ENCODE results near the gene FGFR3. TPM values are rescaled to one million over a fixed set of nuclear protein-coding genes. Genes with fewer than 3 reads are reported as not detected.

FGFR3 gene
- total RNA-seq, 6 donors from 2014 or later: 18.5 to 92.2 (median 24.4) TPM

GRCh38 chr4:1770791-1771231 lies 22.3 kb upstream of the FGFR3 start:
- Histone ChIP-seq H3K9me3 (no peaks in the 10 kb centered on the region), H3K4me3 (no peak overlapping the region), H3K27me3 (peaks cover 0 to 11% (median 1%) of the 10 kb centered on the region in 4 donors), H3K27ac (no peak overlapping the region), H3K4me1 (peaks cover 17 to 52% (median 42%) of the 10 kb centered on the region in 4 donors), H3K36me3 (no peaks in the 10 kb centered on the region)
- 82 to 100% methylated on average over 1 to 8 of the region's 11 CpGs for WGBS, 2 donors
- ATAC-seq (ENCODE audit: low FRiP score in 2 of 2) (no peak), DNase-seq (no peak)
- TF ChIP-seq EP300 (IDR thresholded peaks at IDR 0.05): no peak
- no peak for TF ChIP-seq POLR2AphosphoS5 (IDR thresholded peaks at IDR 0.05)
- no peak for TF ChIP-seq POLR2A (IDR thresholded peaks at IDR 0.05)
- no peak for TF ChIP-seq CTCF (IDR thresholded peaks at IDR 0.05)

GRCh38 chr4:1771555-1772305 lies 21.4 kb upstream of the FGFR3 start:
- TF ChIP-seq EP300 (IDR thresholded peaks at IDR 0.05) (no peak), POLR2A (IDR thresholded peaks at IDR 0.05) (no peak), CTCF (IDR thresholded peaks at IDR 0.05) (no peak), POLR2AphosphoS5 (IDR thresholded peaks at IDR 0.05) (no peak)
- 41 to 63% methylated on average over 5 to 24 of the region's 28 CpGs for WGBS, 2 donors
- Histone ChIP-seq H3K4me3 (no peak overlapping the region), H3K9me3 (no peaks in the 10 kb centered on the region), H3K4me1 (peaks cover 9 to 42% (median 33%) of the 10 kb centered on the region in 4 donors), H3K36me3 (no peaks in the 10 kb centered on the region), H3K27ac (no peak overlapping the region), H3K27me3 (peaks cover 0 to 8% (median under 1%) of the 10 kb centered on the region in 4 donors)
- no peak for ATAC-seq (ENCODE audit: low FRiP score in 2 of 2)
- DNase-seq: no peak

- DNase-seq: no peak
Measured at GRCh38 chr4:1772853-1773538, 20.1 kb upstream of the FGFR3 start.

GRCh38 chr4:1773754-1774153 lies 19.3 kb upstream of the FGFR3 start:
- Histone ChIP-seq H3K9me3 (no peaks in the 10 kb centered on the region), H3K27ac (no peak overlapping the region), H3K36me3 (no peaks in the 10 kb centered on the region), H3K4me3 (no peak overlapping the region), H3K27me3 (no peaks in the 10 kb centered on the region), H3K4me1 (peaks cover 0 to 36% (median 22%) of the 10 kb centered on the region in 4 donors)
- WGBS, 2 donors: 77 to 84% methylated on average over 9 to 10 of the region's 10 CpGs
- TF ChIP-seq POLR2A (IDR thresholded peaks at IDR 0.05) (no peak), POLR2AphosphoS5 (IDR thresholded peaks at IDR 0.05) (no peak), CTCF (IDR thresholded peaks at IDR 0.05) (no peak), EP300 (IDR thresholded peaks at IDR 0.05) (no peak)
- DNase-seq (no peak), ATAC-seq (ENCODE audit: low FRiP score in 2 of 2) (no peak)

More at GRCh38 chr4:1772853-1773538, 20.1 kb upstream of the FGFR3 start:
- Histone ChIP-seq H3K4me3 (no peak overlapping the region), H3K36me3 (no peaks in the 10 kb centered on the region), H3K27ac (no peak overlapping the region), H3K9me3 (no peaks in the 10 kb centered on the region), H3K4me1 (peaks cover 0 to 38% (median 27%) of the 10 kb centered on the region in 4 donors), H3K27me3 (no peaks in the 10 kb centered on the region)
- no peak for ATAC-seq (ENCODE audit: low FRiP score in 2 of 2)
- no peak for TF ChIP-seq EP300 (IDR thresholded peaks at IDR 0.05)
- TF ChIP-seq POLR2AphosphoS5 (IDR thresholded peaks at IDR 0.05): no peak
- no peak for TF ChIP-seq POLR2A (IDR thresholded peaks at IDR 0.05)
- no peak for TF ChIP-seq CTCF (IDR thresholded peaks at IDR 0.05)
- 61 to 75% methylated on average over 4 to 26 of the region's 30 CpGs for WGBS, 2 donors

Data from upper lobe of left lung (tissue), 6 donors.